OCI-M2 (cell line): ENCODE measurements around the gene MRPL42.
"Not testable (repeated sequence)": the region's sequence is repeated elsewhere in the genome, so short reads cannot be mapped to it uniquely, and the experiment has no call there.

Experiments used
- DNase-seq: peaks from one replicate; lab custom pipeline; 2025; ENCODE audit not compliant: unreplicated experiment; lab: John Stamatoyannopoulos, UW

Gene MRPL42

DNA sequence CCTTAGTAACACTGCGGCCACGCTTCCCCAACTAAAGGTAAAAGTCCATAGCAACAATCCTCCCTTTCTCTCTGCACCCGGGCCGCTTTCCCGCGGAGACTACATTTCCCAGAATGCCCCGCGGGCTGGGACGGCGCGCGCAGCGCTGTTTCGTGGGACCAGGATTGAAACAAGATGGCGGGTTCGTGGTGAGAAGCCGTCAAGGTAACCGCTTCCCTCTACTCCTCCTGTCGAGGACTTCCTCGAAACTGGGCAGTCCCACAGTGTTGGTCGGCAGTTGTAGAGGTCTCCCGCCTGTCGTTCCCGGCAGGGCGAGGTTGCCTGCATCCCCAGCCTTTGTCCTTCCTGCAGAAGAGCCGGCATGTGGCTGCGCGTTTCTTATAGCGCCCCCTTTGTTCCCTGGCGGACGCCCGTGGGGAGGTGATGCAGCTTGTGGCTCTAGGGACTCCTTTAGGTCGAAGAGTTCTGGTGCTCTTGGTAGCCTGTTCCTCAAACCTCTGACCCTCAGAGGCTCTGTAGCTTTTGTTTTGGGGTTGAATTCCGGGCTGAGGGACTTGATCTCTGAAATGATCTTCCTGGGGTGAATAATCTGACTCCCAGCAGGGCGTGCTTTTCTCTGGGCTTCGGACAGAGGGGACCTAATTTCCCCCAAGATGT, at the start of gene MRPL42:
Gene MRPL42 (plus strand): TSS at position 164 of the 657 bp plus-strand sequence. CDS start 1,772 bp downstream, outside the sequence.
- DNase-seq: peak; percentile 32

DNA sequence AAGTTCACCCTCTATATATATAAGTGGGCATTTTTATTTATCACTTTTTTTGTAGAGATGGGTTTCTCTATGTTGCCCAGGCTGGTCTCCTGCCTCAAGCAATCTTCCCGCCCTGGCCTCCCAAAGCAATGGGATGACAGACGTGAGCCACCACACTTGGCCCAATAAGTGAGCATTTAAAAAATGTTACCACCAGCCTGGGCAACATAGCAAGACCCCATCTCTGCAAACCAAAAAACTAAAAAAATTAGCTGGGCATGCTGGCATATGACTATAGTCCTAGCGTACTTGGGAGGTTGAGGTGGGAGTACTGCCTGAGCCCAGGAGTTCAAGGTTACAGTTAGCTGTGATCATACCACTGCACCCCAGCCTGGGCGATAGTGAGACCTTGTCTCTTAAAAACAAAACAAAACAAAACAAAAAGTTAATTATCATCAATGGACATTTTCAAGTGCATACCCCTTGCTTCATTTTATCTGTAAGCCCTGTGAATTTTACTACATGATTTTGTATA, 49.3 kb upstream of the MRPL42 start:
- no peak for DNase-seq

DNA sequence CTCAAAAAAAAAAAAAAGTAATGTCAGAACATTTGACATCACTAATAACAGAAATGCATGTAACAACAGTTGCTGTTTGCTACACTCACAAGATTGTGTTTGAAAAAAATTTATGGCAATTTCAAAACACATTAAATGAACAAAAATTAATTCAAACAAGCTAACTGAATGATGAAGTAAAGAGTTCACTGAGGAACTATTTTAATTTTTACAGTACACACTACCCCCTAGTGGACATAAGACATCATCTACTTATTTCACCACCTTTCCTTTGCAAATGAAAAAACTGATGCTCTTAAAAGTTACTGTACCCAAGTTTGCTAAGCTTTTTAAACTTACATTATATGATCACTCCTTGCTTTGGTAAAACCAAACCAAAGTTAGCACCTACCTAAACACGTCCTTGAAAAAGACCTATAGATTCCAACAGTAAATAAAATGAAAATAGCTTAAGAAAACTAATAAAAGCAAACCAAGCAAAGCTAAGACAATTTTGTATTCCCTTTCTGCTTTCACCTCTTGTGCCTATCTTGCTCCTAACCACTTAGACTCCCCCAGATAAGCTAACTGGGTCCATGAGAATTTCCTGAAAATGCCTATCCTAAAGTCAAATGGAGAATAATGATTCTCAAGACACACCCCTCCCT, 47.8 kb upstream of the MRPL42 start:
- DNase-seq: no peak

DNA sequence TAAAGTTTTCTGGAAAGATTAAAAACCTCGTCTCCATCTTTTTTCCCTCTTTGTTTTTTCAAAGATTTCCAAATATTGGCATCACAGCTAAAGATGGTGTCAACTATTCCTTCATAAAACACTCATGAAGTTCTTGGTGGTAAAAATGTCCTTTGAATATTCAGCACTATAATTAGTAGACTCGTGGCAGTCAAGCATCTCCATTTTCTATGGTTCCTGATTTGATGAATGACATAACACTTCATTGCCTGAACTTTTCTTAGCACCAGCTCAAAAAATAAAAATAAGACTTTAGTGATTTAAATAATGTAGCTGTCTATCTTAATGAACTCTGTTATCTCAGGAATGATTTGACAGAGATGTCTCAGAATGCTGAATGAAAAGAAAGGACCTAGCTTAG, 45.3 kb upstream of the MRPL42 start:
- no peak for DNase-seq

DNA sequence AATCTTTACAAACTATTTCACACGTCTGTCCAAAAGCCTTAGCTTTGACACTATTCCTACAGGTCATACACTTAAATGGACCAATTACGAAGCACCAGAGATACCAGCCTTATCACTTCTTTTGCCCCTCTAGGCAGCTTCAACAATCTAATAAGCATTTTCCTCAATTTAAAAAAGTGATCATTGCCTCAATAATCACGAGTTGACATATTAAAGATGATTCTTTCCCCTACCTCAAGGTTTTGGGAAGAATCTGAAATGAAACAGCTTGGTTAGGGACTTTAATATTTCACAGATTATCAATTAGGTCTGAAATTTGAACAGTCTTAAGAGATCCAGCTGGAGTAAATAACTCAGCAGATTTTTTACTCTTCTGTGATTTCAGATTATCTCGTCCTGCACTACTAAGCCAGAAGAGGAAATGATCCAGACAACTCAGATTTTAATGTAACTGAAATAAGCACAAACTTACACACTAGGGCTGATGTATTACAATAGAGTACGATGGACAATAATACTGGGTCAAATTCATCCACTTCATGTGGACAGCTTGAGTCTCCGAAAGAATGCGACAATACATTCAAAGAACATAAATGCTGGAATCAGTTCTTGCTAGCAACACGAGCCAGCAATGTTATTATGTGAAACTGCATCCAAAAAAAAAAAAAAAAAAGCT, 41.4 kb upstream of the MRPL42 start:
- DNase-seq: no peak

DNA sequence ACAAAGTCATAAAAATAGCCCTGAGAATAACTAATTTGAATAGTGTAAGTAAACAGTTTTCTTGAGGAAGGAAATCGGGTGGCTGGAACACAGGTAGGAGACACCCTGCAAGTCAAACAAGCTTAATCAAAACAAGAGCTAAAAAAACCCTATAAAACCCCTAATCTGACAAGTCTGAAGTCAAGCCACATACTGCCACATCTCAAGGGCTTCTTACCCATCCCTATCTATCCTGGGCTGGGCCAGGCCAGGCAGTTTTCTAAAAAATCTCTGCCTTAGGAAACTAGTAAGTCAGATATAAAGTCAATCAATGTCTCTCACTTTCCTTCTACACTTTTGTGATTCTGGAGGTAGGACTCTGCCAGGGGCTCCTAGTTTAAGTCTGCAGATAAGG, 40.9 kb upstream of the MRPL42 start:
- DNase-seq: no peak

DNA sequence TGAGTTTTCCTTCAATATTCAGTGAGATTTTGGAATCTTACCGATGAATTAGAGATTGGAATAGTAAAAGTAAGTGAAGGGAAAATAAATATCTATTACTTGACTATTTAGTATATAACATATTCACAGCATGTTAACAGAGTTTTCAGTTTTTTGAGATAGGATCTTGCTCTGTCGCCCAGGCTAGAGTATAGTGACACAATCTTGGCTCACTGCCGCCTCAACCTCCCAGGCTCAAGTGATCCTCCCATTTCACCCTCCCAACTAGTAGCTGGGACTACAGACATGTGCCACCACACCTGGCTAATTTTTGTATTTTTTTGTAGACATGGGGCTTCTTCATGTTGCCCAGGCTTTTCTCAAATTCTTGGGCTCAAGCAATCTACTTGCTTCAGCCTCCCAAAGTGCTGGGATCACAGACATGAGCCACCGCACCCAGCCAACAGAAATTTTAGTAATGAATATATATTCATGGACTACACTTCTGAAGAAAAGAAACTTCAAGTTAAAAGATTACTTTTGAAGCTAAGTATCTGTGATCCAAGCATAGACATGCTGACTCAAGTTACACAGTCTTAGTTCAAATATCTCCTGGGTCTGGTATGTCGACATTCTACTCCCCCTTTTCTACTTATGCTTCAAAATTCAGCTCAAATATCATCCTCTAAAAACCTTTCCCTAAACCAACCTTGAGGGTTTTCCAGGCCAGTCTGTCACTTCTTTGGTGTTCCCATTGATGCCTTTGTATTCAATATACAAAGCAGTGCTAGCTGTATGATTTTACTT, 39.3 kb upstream of the MRPL42 start:
- DNase-seq: no peak

DNA sequence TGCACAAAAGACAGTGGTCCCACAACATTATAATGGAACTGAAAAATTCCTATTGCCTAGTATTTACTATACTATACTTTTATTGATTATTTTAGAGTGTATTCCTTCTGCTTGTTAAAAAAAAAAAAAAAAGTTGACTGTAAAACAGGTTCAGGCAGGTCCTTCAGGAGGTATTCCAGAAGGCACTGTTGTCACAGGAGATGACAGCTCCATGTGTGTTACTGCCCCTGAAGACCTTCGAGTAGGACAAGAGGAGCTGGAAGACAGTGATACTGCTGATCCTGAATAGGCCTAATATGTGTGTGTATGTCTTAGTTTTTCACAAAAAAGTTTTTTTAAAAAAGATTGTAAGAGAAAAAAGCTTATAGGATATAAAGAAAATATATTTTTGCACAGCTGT, 37.9 kb upstream of the MRPL42 start:
- DNase-seq: no peak

DNA sequence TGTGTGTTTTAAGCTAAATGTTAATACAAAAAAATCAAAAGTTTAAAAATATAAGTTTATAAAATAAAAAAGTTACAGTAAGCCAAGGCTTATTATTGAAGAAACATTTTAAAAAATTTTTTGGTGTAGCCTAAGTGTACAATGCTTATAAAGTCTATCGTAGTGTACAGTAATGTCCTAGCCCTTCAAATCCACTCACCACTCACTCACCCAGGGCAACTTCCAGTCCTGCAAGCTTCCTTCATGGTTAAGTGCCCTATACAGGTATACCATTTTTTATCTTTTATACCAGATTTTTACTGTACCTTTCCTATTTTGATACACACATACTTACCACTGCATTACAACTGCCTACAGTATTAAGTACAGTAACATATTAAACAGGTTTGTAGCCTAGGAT, 37.5 kb upstream of the MRPL42 start:
- no peak for DNase-seq

DNA sequence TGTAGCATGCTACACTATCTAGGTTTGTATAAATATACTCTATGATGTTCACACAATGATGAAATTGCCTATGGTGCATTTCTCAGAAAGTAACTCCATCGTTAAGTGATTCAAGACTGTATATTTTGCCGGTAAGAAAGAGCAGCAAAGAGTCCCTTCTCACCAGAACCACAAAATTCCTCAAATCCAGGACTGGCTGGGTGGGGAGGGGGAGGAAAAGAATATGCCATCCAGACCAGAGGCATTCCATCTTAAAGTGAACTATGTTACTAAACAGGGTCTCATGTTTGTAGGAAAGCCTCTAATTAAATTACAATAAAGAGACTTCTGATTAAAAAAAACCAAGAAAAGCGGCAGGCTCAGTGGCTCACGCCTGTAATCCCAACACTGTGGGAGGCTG, 37.0 kb upstream of the MRPL42 start:
- no peak for DNase-seq

DNA sequence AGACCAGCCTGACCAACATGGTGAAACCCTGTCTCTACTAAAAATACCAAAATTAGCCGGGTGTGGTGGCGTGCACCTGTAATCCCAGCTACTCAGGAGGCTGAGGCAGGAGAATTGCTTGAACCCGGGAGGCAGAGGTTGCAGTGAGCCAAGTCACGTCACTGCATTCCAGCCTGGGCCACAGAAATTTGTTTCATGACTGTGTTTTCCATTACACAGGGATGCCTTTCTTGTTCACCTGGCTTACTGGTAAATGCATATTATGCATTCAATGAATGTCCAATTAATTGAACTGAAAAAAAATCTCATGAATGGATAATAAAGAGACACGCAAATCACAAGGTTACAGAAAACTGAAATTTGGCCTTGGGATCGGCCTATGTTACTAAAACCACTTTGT, 35.3 kb upstream of the MRPL42 start:
- DNase-seq: not testable (repeated sequence)

DNA sequence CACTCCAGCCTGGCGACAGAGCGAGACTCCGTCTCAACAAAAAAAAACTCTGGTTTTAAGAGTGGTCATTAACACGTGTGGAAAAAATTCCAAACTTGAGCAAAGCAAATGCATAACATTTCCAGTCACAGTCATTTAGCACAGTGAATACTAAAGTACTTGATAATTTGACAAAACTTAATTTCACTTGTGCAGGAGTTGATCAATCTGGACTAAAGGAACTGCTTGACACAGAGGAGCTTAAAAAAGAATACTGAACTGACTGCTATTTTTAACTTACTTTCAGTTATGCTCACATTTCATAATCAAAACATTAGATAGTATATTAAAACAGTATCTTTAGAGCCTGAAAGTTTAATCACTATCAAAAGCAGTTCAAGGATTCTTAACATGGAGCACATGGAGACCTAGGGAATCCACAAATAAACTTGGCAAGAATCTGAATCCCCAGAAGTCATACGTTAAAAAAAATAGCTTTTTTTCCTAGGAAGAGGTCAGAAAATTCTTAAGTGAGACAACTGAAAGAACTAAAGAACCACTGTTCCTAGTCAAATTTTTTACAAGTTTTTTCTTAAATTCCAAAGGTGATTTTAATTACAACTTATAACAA, 33.0 kb upstream of the MRPL42 start:
- DNase-seq: no peak

DNA sequence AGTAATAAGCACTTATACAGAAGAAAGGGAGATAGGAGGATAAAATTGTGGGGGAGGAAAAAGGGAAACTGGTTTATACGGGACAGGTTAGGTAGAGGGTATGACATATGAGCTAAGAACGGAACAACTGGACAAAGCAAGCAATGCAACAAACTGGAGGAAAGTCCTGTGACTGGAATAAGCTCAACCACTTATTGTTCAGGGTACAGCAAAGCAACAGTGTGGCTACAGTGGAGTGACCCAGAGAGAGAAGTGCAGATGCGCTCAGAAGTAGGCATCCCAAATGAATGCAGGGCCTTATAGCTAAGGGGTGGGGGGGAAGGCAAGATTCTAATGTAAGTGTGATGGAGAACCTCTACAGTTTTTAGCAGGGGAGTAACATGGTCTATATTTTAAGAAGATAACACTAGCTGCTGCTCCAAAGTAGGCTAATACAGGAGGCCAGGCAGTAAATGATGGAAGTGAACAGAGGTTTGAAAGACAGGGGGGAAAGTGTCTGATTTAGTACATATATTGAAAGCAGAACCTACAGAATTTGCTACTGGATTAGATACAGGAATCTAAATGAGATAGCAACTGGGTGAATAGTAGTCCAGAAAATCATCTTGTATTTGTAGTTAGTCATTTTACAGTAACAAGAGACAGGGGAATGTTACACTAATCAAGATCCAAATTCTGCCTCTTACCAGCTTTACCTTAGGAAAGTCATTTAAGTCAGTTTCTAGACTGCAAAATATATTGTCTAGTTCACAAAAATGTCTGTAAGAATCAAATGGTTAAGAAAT, 28.9 kb upstream of the MRPL42 start:
- no peak for DNase-seq

DNA sequence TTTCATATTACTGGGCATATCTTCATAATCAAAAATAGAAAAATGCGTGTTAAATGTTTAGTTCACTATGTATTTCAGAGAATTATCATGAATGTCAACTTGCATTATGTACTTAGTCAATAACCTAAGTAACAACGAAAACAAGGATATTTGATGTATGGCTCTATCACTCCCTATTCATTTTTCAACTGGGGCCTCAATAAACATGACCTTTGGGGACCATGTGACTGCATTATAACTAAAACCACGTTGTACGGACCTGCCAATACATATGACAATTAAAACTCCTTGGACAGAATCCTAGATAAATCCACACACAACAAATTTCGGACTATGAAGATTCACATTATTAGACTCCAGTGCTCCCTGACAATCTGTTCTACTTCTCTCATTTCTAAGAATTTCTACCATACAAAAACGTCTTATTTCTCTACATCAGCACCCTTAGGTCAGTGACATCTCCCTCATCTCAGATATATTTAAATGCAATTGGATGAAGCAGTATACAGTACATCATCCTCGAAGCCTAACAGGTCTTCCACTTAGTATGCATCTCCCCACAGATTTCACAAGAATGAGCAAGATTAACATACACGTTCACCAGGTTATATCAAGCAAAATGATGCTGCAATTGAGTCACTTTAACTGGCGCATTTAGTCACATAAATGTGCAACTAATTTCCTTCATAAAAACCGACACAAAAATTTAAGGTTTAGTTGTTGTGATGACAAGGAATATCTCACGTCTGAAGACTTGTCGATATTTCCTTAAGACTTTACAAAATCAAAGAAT, 27.1 kb upstream of the MRPL42 start:
- no peak for DNase-seq

DNA sequence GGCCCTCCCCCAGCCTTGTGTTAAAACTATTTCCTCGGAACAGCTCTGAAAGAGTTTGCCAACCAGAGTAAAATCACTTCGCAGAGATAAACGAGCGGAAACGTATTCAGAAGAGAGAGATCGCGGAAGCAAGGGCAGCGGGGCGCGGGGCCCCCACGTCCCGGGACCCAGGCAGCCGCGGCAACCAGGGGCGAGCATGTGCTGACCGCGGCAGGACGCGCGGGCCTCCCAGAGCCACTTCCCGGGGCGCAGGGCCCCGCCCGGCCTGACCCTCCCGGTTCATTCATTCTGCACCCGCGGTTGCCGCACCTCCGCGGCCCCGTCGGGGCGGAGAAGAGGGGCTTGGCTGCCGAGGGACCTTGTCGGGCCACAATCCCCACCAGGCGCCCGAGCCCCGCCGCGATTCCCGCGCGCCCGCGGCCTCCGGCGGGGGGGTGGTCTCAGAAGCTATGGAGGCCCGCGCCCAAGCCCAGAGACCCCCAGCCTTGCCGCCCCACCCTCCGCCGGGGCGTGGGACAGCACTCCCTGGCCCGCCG, 26.2 kb upstream of the MRPL42 start:
- no peak for DNase-seq

DNA sequence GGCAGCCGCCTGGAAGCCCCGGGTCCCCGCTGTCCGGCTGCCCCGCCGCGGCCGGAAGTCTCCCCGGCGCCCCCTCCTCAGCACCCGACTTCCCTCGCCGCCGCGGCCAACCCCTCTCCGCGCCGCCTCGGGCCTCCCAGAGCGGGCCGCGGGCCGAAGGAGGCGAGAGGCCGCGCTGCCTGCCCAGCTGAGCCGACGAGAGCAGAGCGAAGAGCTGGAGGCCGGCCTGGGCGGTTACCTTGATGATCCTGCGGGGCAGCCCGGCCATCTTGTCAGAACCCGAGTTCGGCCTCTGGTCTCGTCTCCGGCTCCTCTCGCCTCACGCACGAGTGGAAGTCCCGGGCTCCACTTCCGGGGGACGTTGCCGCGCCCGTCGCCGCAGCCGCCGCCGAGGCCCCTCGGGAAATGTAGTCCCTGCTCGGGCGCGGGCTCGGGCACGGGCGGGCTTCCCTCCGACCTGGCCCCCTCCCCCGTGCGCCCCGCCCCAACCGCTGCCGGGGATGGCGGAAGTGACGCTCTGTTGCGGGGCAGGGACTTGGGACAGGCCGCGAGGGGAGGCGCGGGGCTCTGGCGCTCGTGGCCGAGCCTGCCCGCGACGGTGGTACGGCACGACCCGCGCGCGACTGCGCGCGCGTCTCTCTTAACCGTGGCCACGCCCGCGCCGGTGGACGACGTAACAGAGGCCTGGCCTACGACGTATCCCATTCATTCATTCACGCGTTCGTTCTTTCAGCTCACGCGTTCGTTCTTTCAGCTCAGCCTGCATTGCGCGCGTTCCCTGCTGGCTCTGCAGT, 25.5 kb upstream of the MRPL42 start, which contains the start of gene UBE2N:
Gene UBE2N (minus strand): TSS at position 331 of the 794 bp plus-strand sequence. CDS start 63 bp downstream, at position 268.
- peak; percentile 85 for DNase-seq

DNA sequence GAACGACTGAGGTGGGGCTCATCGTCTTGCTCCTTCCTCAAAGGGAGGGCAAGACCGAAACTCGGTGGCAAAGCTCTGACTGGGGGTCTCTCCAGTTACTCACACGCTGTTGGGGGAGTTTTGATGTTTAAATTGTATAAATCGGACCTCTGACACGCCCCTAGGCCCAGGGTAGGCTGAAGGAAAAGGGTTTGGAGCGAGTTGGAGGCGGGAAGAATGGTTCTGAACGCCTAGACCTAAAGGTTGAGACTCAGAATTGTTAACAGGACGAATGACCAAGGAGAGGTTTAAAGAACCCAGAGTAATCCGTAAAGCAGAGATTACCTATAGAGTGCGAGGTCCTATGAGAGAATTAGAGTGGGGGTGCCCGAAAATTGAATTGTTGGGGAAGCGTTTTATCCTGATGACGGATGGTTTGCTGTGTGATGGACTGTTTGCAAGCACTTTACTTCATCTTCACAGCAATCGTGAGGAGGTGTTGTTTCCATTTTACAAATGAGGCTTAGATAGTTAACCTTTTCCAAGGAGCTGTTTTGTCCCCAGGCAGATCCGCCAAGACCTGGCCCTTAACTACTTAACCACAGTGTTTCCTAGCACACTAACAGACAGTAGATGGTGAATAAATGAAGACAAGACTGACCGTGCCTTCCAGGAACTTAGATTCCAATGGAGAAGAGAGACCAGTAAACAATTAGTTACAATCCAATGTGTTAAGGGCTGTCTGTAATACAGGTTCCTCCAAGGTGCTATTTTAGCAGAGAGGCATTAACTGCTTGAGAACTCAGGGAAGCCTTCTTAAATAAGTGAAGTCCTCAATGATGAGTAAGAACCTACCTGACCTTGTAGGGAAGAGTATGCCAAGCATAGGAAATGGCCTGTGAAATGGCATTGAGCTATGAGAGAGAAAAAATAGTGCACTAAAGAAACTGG, 24.6 kb upstream of the MRPL42 start:
- DNase-seq: no peak
